Stimulated activated CD8-positive, alpha-beta memory T cell treated with anti-CD3 and anti-CD28 coated beads, Interleukin-4, amount 100 ng/mL, for 24 hours (primary cell): ENCODE measurements around the gene KLC4.
"Not testable (repeated sequence)": the region's sequence is repeated elsewhere in the genome, so short reads cannot be mapped to it uniquely, and the experiment has no call there.

Experiments
- DNase-seq: peaks from one replicate; pipeline ENCODE4 v3.0.0-alpha.2; 2020; ENCODE audit warnings: low read depth

The KLC4 gene

DNA sequence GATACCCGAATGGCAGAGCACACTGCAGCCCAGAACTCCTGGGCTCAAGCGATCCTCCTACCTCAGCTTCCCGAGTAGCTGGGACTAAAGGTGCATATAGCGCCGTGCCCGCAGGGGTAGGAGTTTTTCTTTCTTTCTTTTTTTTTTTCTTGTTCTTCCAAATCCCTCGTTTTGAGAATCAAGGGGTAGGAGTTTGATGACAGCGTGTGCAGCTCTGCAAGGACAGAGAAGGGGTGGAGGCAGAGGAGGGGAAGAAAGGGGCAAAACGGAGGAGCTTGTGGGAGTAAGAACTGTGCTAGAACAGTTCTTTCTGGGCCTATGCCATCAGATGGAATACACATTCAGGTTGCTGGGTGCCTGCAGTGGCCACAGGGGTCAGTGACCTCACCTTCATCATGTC lies 22.7 kb upstream of the KLC4 start:
- DNase-seq, result no peak

DNA sequence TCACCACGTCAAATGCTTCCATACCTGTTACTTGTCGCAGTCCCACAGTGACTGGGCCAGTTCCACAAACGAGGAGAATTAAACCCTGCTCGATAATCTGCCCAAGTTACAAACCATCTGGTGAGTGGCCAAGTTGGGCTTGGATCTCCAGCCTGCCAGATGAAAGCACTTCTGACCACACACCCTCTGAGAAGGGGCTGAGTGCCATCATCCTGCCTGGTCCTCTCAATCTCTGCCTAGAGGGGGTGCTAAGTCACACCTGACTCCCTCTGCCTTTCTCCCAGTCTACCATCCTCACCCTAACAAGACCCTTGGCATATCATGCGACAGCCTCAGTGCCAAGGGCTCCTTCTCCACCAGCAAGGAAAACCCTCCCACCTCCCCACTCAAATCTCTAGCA lies 22.2 kb upstream of the KLC4 start:
- no peak for DNase-seq

DNA sequence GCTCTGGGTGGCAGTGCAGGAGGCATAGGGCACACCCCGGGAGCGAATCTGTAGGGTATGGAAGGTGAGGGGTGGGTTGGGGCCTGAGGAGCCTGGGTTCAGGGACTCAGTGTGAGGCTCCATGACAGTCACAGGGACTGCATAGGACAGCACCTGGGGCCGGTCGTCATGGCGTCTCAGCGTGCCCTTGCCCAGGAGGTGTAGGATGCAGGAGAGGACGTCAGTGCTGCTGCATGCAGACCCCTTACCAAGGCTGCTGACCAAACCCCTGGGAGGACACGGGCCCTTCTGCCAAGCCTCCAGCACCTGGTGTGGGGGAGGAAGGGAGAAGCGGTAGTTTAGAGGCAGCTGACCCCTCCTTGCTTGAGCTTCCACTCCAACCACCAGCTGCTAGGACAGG lies 21.7 kb upstream of the KLC4 start:
- DNase-seq, result no peak

GRCh38 chr6:43038727-43039126 lies 20.7 kb upstream of the KLC4 start:
- no peak for DNase-seq

GRCh38 chr6:43040542-43041257 lies 18.7 kb upstream of the KLC4 start:
- no peak for DNase-seq

- not testable (repeated sequence) for DNase-seq
These were observed 18.0 kb upstream of the KLC4 start for GRCh38 chr6:43041475-43041874.

DNA sequence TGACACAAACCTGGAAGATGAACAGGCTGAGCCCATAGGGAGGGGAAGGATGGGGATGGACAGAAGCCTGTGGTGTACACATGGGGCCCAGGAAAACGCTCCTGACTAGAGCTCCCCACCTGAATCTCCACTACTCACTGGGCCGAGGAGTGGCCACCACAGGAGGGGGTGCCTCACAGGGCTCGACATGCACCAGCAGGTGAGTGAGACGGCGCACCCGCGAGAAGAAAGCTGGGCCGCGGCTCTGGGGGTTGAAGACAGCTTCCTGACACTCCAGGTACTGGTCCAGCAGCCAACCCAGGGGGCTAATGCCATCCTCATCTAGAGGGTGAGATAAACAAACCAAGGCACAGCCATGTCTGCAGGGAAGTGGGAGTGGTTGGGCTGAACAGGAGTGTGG lies 16.1 kb upstream of the KLC4 start:
- no peak for DNase-seq

DNA sequence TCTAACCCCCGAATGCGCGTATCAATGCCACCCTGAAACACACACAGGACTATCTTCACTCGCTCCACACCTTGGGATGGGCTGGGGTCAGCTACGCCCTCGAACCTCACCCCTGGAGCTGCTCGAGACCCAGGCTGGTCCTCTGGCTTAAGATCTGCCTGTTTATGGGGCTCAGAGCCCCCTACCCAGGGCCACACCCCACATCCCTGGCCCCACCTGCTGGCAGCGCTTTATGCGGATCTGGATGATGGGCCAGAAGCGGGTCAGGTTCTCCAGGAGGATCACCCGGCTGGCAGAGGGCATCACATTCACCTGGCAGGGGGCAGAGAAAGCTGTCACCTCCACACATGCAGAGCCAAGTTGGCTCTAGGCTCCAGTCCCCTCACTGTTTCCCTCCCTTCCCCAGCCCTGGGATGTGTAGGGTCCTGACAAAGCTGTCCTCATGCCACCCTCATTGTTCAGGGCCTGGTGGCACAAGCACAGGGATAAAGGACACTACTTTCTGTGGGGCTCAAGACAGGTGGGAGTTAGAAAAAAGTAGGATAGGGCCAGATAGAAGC lies 14.0 kb upstream of the KLC4 start:
- no peak for DNase-seq

DNA sequence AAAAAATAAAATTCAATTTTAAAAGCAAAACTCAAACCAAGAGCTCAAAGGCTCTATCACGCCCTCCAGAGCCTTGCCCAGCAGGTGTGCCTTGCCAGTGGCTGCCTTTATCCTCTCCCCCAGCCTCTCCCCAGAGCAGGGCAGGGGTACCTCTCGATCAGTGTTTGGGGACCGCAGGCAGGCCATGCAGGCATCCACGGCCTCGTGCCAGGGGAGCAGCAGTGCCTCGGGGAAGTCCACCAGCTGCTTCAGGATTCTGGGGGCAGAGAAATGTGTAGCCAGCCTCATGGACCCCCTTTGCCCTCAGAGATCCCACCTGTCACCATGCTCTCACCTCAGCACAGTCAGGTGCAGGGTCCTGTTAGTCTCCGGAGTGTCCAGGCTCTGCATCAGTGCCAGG lies 11.4 kb upstream of the KLC4 start:
- no peak for DNase-seq

GRCh38 chr6:43050981-43051380 lies 8.4 kb upstream of the KLC4 start:
- DNase-seq, result no peak

DNA sequence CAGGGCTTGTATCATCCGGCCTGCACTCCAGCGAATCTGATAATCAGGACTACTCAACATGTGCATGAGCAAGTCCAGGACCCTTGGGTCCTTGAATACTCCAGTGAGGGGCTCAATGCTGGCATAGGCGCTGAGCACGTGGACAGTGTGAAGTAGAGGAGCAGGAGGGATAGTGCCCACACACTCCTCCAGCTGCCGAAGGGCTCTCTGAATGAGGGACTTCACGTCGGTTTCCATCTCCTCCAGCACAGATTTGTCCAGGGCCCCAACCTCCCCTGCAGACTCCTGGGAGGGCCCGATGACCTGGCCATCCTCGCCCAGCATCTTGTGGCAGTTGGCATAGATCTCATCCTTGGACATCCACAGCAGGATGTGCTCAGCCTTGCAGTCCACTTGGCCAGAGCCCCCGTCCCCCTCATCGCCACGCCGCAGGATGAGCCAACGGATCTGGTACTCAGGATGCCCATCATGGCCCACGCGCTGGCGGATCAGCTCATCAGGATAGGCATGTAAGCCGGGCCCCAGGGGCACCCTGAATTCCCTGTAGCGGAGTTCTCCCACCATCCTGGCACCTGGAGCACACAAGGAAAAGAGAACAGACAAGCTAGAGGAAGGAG lies 7.1 kb upstream of the KLC4 start:
- no peak for DNase-seq

GRCh38 chr6:43052842-43053544 lies 6.4 kb upstream of the KLC4 start:
- DNase-seq, result no peak

GRCh38 chr6:43053545-43054205 lies 5.8 kb upstream of the KLC4 start, which contains the start of gene CUL7:
TSS of gene CUL7 (minus strand) at chr6:43053851. CDS start at chr6:43052788, 1,063 bp downstream.
- DNase-seq, result peak; percentile 85

- no peak for DNase-seq
These were observed 5.1 kb upstream of the KLC4 start for GRCh38 chr6:43054206-43054943.

- DNase-seq, result no peak
These were observed 3.5 kb upstream of the KLC4 start for GRCh38 chr6:43055966-43056365.

DNA sequence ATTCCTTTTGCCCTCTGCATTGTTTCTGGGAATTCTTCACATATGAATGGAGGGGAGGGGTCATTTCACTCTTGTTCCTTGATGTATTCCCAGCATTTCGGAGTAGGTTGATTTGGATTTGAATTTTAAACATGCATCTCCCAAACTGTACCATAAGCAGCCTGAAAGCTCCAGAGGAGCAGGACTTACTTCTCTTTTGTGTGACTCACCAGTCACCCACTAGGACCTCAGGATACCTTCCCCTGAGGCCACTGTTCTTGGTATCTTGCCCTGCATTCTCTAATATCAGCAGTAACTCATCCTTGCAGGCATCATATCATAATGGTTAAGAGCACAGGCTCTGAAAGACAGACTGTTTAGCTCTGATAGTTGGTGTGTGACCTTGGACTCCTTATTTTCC lies 900 bp upstream of the KLC4 start:
- DNase-seq, result no peak

DNA sequence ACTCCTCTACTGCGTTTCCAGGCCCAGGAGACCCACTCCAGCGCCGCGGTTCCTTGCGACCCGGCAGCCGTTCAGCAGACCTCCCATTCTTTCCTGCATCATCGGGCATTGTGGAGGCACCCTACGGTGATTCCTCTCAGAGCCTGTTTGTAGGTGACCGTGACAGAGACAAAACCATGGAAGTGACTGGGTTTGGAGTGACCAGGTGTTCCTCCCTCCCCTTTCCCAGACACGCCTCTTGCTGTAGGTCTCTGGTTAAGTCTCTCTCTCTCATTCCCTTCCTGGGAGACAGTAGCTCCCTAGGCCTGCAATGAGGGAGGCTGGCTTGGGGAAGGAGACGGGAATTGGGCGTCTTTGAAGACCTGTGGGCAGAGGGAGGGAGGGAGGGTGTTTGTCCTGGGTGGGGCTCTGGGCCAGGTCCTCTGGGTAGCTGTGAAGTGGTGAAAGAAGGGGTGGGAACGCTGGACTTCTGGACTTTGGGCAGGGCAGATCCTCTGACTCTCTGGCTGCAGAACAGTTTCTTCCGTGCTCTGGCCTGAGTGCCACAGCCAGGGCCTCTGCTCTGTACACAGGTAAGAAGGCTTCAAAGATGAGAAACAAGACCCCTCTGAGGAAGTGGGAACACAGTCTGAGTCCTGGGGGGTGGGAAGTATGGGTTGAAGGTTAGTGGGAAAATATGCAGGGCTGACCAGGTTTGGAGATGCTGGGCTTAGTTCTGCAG lies 763 bp downstream of the KLC4 start:
- DNase-seq, result no peak

- no peak for DNase-seq
These were observed 1.6 kb downstream of the KLC4 start for GRCh38 chr6:43060755-43061633.

- DNase-seq, result no peak
These were observed 2.4 kb downstream of the KLC4 start for GRCh38 chr6:43061861-43062260.

- no peak for DNase-seq
These were observed 3.4 kb downstream of the KLC4 start for GRCh38 chr6:43062818-43063217.
